ENCODE data around the gene RPL3.
A peak's percentile ranks its signal among the peaks of the same experiment; 100 is the strongest.

The RPL3 gene

GRCh38 chr22:39316440-39317083, 2.9 kb downstream of the RPL3 start:
- DNase-seq: peak; percentile 86

GRCh38 chr22:39315389-39315788, 4.0 kb downstream of the RPL3 start:
- no peak for DNase-seq

DNA sequence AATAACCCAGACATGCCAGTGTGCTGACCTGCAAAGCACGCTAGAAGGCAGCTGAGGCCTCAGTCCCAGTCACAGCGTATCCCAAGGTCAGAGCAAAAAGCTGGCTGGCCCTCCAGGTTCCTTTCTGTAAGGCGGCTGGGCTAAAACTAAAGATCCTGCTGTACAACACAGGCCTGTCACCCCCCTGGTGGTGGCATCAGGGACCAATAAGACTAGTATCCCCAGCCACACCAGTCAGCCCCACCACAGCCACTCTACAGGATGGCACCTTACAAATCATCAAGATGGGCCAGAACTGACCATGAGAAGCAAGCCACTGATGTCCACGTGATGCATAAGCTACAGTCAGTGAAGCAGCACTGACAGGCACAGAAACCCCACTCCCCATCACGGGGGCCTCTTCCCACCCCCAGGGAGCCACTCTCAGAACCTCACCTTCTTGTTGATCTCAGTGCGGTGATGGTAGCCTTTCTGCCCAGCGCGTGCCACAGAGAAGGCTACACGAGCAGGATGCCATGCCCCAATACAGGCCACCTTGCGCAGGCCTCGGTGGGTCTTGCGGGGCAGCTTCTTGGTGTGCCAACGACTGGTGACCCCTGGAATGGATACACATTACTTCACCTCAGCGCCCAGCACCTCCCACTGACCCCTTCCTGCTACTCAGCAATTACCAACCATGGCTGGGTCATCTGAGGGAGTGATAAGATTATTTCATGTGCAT, 5.0 kb downstream of the RPL3 start:
- DNase-seq: no peak

DNA sequence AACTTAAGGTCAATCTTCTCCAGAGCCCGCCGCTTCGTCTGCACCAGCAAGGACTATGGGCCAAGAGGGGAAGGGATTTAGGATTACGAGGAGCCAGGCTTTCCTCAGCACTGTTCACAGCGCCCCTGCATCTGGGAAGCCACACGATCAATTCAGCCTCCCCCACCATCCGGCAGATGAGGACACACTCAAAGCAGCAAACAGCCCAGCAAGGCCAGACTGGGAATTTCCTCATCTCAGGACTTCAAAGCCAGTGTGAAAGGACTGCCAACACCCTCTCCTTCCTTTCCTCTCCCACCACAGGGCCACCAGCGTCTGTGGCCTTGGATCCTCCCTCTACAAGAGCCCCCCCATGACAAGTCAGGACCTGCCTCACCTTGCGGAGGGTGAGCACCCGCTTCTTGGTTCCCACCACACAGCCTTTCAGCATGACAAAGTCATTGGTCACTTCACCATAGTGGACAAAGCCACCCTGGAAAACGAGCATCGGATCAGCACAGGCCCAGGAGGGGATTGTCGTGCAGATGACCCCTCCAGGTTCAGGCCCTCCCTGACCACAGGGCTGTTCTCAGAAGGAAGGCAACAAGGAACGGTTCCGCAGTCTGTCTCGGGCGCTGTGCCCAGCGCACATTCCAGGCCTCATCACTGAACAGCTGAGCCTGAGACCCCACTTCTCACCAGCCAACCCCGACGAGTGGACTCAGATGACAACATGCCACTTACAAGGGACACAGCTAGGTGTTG, 6.0 kb downstream of the RPL3 start:
- DNase-seq: no peak

GRCh38 chr22:39312410-39312809, 7.0 kb downstream of the RPL3 start:
- no peak for DNase-seq

DNA sequence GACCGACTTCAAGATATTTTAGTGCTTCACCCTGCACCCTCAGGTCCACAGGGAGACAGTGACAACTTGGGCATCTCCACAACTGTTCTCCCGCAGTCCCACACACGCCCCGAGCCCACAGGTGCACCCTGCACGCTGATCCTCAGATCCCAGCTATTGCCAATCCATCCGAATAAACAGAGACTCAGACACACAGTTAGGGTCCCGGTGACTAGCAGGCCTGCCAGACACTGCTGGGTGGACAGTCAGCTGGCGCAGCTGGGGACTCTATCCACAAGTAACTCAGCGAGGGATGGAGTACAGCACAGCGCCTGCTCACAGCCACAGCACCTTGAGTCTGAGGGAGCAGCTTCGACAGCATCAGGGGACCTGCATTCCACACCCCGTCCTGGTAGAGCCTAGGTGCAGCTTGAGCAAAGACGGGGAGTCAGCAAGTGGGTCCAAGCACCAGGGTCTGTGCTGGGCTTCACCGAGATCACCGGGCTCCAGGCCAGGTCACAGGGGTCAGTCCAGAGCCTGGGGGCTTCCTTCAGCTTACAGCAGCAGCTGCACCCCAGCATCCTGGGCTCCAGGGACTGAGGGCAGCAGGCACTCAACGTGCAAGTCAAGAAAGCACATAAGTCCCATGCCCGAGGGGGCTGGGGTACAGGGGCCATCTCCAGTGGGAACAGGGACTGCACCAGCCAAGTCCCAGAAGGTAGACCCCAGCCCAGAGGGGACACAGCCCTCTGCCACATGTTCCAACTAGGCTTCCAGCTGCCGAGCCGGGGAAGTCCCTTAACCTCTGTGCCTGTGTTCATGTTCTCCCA, 7.6 kb downstream of the RPL3 start:
- DNase-seq: no peak

GRCh38 chr22:39309881-39310714, 9.3 kb downstream of the RPL3 start:
- DNase-seq: peak; percentile 51

DNA sequence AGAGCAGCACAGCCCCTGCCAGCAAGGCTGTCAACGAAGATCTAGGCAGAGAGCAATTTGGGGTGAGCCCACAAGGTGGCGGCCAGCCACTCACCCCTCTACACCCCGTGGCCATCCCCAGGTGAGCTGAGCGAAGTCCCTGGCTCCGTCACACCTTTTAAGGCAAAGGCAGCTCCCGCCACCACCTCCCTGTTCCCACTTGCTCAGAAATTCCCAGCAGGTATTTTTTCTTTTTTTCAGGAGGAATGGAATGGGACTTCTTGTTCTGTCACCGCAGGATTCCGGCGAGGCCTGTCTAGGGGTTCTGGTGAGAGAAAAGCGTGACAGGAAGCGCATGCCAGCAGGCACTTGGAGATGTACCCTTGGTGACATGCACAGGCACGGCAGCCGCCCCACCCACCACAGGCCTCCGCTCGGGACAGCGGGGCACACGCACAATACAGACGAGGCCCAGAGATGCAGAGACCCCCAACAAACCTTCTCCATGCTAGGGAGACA, 10.0 kb downstream of the RPL3 start:
- no peak for DNase-seq

GRCh38 chr22:39308614-39309363, 10.6 kb downstream of the RPL3 start:
- DNase-seq: peak; percentile 90

GRCh38 chr22:39306456-39307361, 12.7 kb downstream of the RPL3 start:
- peak; percentile 32 for DNase-seq

DNA sequence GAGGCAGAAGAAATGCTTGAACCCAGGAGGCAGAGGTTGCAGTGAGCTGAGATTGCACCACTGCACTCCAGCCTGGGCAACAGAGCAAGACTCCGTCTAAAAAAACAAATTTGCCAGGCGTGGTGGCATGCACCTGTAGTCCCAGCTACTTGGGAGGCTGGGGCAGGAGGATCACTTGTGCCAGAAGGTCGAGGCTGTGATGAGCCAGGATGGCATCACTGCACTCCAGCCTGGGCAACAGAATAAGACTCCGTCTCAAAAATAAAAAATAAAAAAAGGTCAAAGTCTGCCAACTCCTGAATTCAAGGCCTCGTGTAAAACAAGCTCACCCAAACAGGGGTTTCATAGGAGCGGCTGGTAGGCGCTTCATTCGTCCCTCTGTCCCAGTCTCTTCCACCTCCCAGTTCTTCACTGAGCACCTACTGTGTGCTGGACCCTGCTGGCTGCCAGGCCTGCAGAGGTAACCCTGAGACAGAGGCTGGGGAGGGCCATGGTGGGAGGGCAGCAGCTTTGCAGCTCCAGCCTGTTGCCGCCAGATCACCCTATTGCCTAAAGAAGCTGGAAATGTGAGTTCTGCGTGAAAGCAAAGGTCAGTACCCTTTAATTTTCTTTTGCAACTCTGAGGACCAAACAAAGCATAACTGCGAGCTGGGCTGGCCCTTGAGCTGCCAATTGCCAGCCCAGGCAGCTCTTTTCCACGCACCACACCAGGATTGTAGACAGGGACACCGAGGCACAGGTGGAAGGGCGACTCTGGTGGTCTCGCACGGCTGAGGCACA, 15.3 kb downstream of the RPL3 start:
- DNase-seq: no peak

DNA sequence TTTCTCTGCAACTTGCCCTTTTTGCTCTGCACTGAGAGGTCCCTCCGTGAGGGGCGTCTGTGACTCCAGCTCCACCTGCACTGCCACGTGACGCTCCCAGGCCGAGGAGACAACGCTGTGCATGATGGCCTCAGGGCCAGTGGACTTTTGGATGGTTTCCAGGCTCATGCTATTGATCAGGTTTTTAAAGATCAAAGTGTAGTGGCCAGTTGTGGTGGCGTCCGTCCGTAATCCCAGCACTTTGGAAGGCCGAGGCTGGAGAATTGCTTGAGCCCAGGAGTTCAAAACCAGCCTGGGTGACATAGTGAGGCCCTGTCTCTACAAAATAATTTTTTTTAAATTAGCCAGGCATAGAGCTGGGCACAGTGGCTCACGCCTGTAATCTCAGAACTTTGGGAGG, 16.1 kb downstream of the RPL3 start:
- DNase-seq: no peak

- DNase-seq: no peak
These were observed 16.9 kb downstream of the RPL3 start for GRCh38 chr22:39302431-39302960.

DNA sequence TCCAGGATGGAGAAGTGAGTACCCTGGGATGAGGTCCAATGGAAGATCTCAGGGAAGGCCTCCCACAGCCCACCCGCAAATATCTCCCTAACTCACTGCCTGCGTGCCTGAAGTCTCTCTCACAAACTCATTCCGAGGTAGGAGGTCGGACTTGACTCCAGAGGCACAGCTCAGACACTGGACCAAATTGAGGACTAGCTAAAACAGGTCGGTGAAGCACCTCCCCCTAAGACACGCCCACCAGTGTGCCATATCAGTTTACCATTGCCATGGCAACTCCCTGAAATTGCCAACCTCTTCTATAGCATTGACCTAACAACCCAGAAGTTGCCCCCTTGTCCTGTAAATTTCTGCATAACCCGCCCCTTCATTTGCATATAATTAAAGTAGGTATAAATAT, 17.5 kb downstream of the RPL3 start:
- no peak for DNase-seq

DNA sequence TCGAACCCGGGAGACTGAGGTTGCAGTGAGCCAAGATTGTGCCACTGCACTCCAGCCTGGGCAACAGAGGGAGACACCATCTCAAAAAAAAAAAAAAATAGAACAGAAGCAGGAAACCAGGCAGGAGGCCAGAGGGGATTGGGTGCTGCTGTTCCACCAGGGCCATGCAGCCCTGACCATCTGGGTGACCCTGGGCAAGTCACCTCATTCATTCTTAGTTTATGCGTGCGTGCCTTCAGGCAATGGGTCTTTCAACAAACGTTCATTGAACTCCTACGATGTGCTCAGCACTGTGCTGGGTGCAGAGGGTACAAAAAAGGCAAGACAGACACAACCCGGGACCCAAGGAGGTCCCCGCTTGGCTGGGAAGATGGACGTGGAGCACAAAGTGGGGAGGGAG, 18.3 kb downstream of the RPL3 start:
- DNase-seq: no peak

- peak; percentile 98 for DNase-seq
These were observed 19.1 kb downstream of the RPL3 start for GRCh38 chr22:39300186-39300830.

DNA sequence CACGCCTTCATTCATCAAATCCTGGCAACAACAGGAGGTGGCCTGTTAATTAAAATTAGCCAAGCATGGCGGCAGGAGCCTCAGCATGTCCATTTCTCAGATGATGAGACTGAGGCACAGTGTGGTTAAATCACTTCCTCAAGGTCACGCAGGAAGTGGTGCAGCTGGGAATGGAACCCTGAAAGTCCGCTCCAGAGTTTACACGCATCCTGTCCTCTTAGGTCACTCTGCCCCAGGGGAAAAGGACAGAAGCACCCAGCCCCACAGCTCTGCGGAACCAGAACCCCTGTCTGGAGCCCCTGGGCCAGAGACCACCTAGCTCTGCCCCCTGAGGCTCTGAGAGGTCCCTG, 19.6 kb downstream of the RPL3 start:
- peak; percentile 91 for DNase-seq

- no peak for DNase-seq
These were observed 21.0 kb downstream of the RPL3 start for GRCh38 chr22:39298241-39298987.
